ENCODE measurements around the gene NKPD1. TPM values are rescaled to one million over a fixed set of nuclear protein-coding genes. Genes with fewer than 3 reads are reported as not detected.
"Not testable (repeated sequence)": the region's sequence is repeated elsewhere in the genome, so short reads cannot be mapped to it uniquely, and the experiment has no call there.

NKPD1 gene
- total RNA-seq, 1 donor from 2014 or later, result 0.07 TPM

- H3K9me3 Mint-ChIP-seq, result no peaks in the 10 kb centered on the region
- DNase-seq (ENCODE audit: low spot score), result no peak
- H3K4me3 Mint-ChIP-seq (ENCODE audit: low read depth), result no peak overlapping the region
- intact Hi-C loops (cut with micrococcal nuclease), result no loop called here
- H3K36me3 Mint-ChIP-seq (ENCODE audit: low read depth), result no peaks in the 10 kb centered on the region
- peaks cover 11% of the 10 kb centered on the region for H3K4me1 Mint-ChIP-seq (ENCODE audit: low read depth)
- no peaks in the 10 kb centered on the region for H3K27me3 Mint-ChIP-seq (ENCODE audit: low read depth)
- H3K27ac Mint-ChIP-seq, result no peak overlapping the region
These were observed 35.4 kb downstream of the NKPD1 start for GRCh38 chr19:45125360-45125759.

DNA sequence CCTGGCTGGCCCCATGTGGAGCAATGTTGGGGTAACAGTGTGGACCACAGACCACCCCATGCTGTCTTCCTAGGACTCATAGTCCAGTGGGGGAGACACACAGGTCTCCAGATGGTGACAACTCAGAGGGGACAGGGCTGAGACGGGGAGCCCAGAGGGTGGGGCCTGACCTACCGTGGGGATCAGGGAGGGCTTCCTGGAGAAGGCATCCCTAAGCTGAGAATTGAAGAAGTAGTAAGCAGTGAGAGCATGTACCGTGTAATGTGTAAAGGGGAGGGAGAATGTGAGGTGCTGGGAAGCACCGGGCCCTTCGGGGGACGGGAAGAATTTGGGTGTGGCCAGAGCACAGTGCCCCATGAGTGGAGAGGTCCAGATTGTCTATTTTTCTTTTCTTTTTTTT, 36.8 kb downstream of the NKPD1 start:
- Mint-ChIP-seq H3K27ac (no peak overlapping the region), H3K27me3 (ENCODE audit: low read depth) (no peaks in the 10 kb centered on the region), H3K36me3 (ENCODE audit: low read depth) (no peaks in the 10 kb centered on the region), H3K4me1 (ENCODE audit: low read depth) (peaks cover 13% of the 10 kb centered on the region), H3K4me3 (ENCODE audit: low read depth) (no peak overlapping the region), H3K9me3 (no peaks in the 10 kb centered on the region)
- DNase-seq (ENCODE audit: low spot score), result no peak
- intact Hi-C loops (cut with micrococcal nuclease), result no loop called here

DNA sequence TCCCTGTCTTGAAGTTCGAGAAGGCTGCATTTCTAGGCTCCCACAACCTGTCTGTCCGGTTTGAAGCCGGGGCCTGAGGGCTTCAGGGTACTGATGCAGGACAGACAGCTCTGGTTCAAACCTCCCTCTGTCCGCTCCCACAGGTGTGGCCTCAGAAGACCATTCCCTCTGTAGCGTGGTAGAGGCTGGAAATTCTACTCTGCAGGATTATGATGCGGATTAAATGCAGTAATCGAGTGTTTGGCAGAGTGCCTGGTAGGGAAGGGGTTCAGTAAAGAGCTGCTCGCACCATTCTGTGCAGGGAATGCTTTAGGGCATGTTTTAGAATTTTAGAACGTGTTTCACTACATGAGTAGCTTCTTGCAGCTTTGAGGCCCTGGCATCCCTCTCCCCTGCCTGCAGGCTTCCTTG, 37.3 kb downstream of the NKPD1 start:
- Mint-ChIP-seq H3K4me3 (ENCODE audit: low read depth) (no peak overlapping the region), H3K36me3 (ENCODE audit: low read depth) (no peaks in the 10 kb centered on the region), H3K9me3 (no peaks in the 10 kb centered on the region), H3K4me1 (ENCODE audit: low read depth) (peaks cover 18% of the 10 kb centered on the region), H3K27ac (no peak overlapping the region), H3K27me3 (ENCODE audit: low read depth) (no peaks in the 10 kb centered on the region)
- DNase-seq (ENCODE audit: low spot score), result no peak
- intact Hi-C loops (cut with micrococcal nuclease), result no loop called here

DNA sequence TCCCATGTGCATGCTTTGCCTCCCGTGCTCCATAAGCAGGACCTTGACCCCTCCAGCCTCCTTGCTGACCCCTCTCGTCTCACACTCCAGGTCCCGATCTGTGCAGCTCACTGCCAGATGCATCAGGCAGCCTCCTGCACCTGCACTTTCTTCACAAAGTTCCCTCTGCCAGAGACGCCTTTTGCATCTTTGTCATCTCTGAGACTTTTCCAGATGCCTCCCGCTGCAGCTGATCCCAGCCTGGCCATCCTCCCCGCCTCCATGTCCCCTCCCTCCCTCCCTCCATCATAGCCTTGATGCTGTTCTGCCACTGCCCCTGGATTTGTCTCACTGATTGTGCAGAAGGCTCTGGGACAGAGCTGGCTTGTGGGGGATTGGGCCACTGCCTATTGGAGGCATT, 38.0 kb downstream of the NKPD1 start:
- Mint-ChIP-seq H3K9me3 (no peaks in the 10 kb centered on the region), H3K36me3 (ENCODE audit: low read depth) (no peaks in the 10 kb centered on the region), H3K4me1 (ENCODE audit: low read depth) (peaks cover 24% of the 10 kb centered on the region), H3K27me3 (ENCODE audit: low read depth) (no peaks in the 10 kb centered on the region), H3K4me3 (ENCODE audit: low read depth) (no peak overlapping the region), H3K27ac (no peak overlapping the region)
- intact Hi-C loops (cut with micrococcal nuclease), result no loop called here
- DNase-seq (ENCODE audit: low spot score), result no peak

- Mint-ChIP-seq H3K4me1 (ENCODE audit: low read depth) (peaks cover 33% of the 10 kb centered on the region), H3K27me3 (ENCODE audit: low read depth) (no peaks in the 10 kb centered on the region), H3K36me3 (ENCODE audit: low read depth) (no peaks in the 10 kb centered on the region), H3K27ac (no peak overlapping the region), H3K9me3 (no peaks in the 10 kb centered on the region), H3K4me3 (ENCODE audit: low read depth) (no peak overlapping the region)
- intact Hi-C loops (cut with micrococcal nuclease), result no loop called here
- DNase-seq (ENCODE audit: low spot score), result no peak
These were observed 38.9 kb downstream of the NKPD1 start for GRCh38 chr19:45121827-45122345.

GRCh38 chr19:45119582-45119981, 41.2 kb downstream of the NKPD1 start:
- Mint-ChIP-seq H3K27me3 (ENCODE audit: low read depth) (no peaks in the 10 kb centered on the region), H3K36me3 (ENCODE audit: low read depth) (no peaks in the 10 kb centered on the region), H3K4me3 (ENCODE audit: low read depth) (no peak overlapping the region), H3K9me3 (no peaks in the 10 kb centered on the region), H3K4me1 (ENCODE audit: low read depth) (peaks cover 49% of the 10 kb centered on the region), H3K27ac (no peak overlapping the region)
- no peak for DNase-seq (ENCODE audit: low spot score)
- intact Hi-C loops (cut with micrococcal nuclease), result loop anchor here (5.0 kb wide), 1 partner anchor 42 kb away; the partner anchor contains the start of genes GEMIN7 and ZNF296

DNA sequence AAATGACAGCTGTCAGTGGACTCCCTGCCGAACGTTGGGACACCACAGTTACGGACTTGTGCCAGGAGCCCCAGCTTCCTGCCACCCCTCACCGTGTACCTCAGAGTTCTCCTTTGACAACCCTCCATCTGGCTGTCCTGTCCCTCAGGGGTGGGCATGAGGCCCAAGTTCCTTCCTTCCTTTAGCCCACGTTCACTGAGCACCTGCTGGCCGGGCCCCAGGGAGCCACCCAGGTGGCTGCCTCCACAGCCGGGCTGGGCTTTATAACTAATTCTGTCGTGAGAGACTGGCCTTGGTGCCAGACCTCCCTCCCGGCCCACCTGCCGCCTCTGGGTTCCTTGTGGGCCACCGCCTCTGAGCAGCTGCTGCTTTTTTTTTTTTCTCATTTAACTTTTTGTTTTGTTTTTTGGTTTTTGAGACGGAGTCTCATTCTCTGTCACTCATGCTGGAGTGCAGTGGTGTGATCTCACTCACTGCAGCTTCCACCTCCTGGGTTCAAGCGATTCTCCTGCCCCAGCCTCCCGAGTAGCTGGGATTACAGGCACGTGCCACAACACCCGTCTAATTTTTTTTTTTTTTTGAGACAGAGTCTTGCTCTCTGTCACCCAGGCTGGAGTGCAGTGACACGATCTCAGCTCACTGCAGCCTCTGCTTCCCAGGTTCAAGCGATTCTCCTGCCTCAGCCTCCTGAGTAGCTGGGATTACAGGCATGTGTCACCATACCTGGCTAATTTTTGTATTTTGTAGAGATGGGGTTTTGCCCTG, 42.0 kb downstream of the NKPD1 start:
- H3K27ac Mint-ChIP-seq; DNase-seq (ENCODE audit: low spot score); H3K9me3 Mint-ChIP-seq; H3K36me3 Mint-ChIP-seq (ENCODE audit: low read depth); H3K27me3 Mint-ChIP-seq (ENCODE audit: low read depth): not testable (repeated sequence)
- Mint-ChIP-seq H3K4me1 (ENCODE audit: low read depth) (peaks cover 49% of the 10 kb centered on the region), H3K4me3 (ENCODE audit: low read depth) (peak overlapping the region; percentile 8)
- intact Hi-C loops (cut with micrococcal nuclease), result loop anchor here (5.0 kb wide), 1 partner anchor 41 kb away; the partner anchor contains the start of genes GEMIN7 and ZNF296

DNA sequence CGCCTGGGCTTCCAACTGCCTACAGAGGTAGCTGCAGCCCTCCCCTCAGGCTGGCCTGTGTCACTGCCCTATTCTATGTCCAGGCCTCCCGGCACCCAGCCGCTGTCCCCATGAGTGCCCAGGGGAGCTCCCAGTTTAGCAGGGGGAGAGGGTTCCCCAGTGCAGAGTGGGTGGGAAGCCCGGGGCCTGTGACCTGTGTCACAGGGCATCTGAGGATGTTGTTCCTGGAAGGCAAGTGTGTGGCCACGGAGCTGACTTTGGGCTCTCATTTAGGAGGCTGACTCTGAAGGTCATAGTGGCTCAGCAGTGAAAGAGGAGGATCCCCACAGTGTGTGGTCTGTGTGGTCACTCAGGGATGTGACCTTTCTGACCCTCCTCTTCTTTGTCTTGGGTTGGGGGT, 42.7 kb downstream of the NKPD1 start:
- no peaks in the 10 kb centered on the region for H3K9me3 Mint-ChIP-seq
- intact Hi-C loops (cut with micrococcal nuclease), result loop anchor here (5.0 kb wide), 1 partner anchor 41 kb away; the partner anchor contains the start of genes GEMIN7 and ZNF296
- H3K27ac Mint-ChIP-seq, result peak overlapping the region; percentile 28
- H3K27me3 Mint-ChIP-seq (ENCODE audit: low read depth), result no peaks in the 10 kb centered on the region
- peaks cover 49% of the 10 kb centered on the region for H3K4me1 Mint-ChIP-seq (ENCODE audit: low read depth)
- H3K36me3 Mint-ChIP-seq (ENCODE audit: low read depth), result no peaks in the 10 kb centered on the region
- no peak for DNase-seq (ENCODE audit: low spot score)
- H3K4me3 Mint-ChIP-seq (ENCODE audit: low read depth), result no peak overlapping the region

DNA sequence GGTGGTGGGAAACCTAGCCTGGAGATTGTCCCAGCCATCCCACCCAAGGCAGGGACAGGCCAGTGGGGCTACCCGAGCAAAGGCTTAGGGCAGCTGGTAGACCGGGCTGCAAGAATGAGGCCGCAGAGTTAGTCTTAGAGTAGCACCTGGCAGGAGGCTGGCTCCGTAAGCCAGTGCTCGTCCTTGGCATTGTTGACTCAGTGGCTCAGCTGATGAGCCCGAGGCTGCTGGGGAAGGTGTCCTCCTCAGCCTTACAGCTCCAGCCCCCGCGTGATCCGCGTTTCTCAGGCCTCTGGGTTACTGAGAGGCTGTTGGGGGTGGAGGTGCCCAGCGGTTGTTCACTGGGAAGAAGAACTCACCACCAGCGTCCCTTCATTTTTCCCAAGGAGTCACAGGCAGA, 43.1 kb downstream of the NKPD1 start:
- H3K4me3 Mint-ChIP-seq (ENCODE audit: low read depth), result no peak overlapping the region
- H3K4me1 Mint-ChIP-seq (ENCODE audit: low read depth), result peaks cover 49% of the 10 kb centered on the region
- peak overlapping the region; percentile 53 for H3K27ac Mint-ChIP-seq
- no peaks in the 10 kb centered on the region for H3K36me3 Mint-ChIP-seq (ENCODE audit: low read depth)
- no peaks in the 10 kb centered on the region for H3K9me3 Mint-ChIP-seq
- intact Hi-C loops (cut with micrococcal nuclease), result loop anchor here (5.0 kb wide), 1 partner anchor 40 kb away; the partner anchor contains the start of genes GEMIN7 and ZNF296
- DNase-seq (ENCODE audit: low spot score), result no peak
- H3K27me3 Mint-ChIP-seq (ENCODE audit: low read depth), result no peaks in the 10 kb centered on the region

GRCh38 chr19:45117167-45117594, 43.6 kb downstream of the NKPD1 start:
- H3K36me3 Mint-ChIP-seq (ENCODE audit: low read depth), result no peaks in the 10 kb centered on the region
- no peaks in the 10 kb centered on the region for H3K27me3 Mint-ChIP-seq (ENCODE audit: low read depth)
- peak overlapping the region; percentile 53 for H3K27ac Mint-ChIP-seq
- no peaks in the 10 kb centered on the region for H3K9me3 Mint-ChIP-seq
- intact Hi-C loops (cut with micrococcal nuclease), result loop anchor here (5.0 kb wide), 1 partner anchor 40 kb away; the partner anchor contains the start of genes GEMIN7 and ZNF296
- DNase-seq (ENCODE audit: low spot score), result peak; percentile 42
- peaks cover 49% of the 10 kb centered on the region for H3K4me1 Mint-ChIP-seq (ENCODE audit: low read depth)
- H3K4me3 Mint-ChIP-seq (ENCODE audit: low read depth), result no peak overlapping the region

DNA sequence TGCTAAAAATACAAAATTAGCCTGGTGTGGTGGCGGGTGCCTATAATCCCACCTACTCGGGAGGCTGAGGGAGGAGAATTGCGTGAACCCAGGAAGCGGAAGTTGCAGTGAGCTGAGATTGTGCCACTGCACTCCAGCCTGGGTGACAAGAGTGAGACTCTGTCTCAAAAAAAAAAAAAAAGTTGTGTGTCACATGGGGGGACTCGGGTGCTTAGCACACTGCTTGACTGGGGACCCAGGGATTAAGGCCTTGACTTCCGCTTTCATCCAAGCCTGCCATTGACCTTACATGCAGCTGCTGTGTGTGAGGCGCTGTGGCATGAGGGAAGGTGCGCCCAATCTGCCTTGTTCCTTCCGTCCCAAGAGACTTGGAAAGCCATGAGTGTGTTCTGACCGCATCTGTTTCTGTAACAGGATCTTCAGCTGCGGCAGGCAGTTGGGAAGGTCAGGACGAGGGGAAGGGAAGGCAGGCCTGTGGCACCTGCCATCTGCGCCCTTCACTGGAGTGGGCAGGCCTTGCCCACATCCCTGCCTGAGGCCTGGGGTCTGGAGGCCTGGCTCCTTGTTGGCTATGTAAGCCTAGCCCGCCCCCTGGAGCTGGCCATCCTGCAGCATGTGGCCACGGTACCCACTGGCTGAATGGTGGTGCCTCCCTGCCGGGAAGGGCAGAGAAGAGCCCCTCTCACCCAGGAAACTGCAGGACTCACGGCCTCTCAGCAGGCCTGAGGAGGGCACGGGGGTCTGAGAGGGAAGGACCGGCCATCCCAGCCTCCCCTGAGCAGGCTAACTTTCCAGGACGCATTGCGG, 44.8 kb downstream of the NKPD1 start:
- H3K27ac Mint-ChIP-seq, result peak overlapping the region; percentile 7
- H3K4me1 Mint-ChIP-seq (ENCODE audit: low read depth), result peaks cover 43% of the 10 kb centered on the region
- no peak overlapping the region for H3K4me3 Mint-ChIP-seq (ENCODE audit: low read depth)
- H3K36me3 Mint-ChIP-seq (ENCODE audit: low read depth), result no peaks in the 10 kb centered on the region
- no peak for DNase-seq (ENCODE audit: low spot score)
- no peaks in the 10 kb centered on the region for H3K9me3 Mint-ChIP-seq
- intact Hi-C loops (cut with micrococcal nuclease), result loop anchor here (5.0 kb wide), 1 partner anchor 39 kb away; the partner anchor contains the start of genes GEMIN7 and ZNF296
- H3K27me3 Mint-ChIP-seq (ENCODE audit: low read depth), result no peaks in the 10 kb centered on the region

GRCh38 chr19:45114116-45114515, 46.7 kb downstream of the NKPD1 start:
- Mint-ChIP-seq H3K36me3 (ENCODE audit: low read depth) (no peaks in the 10 kb centered on the region), H3K4me1 (ENCODE audit: low read depth) (peaks cover 44% of the 10 kb centered on the region), H3K27me3 (ENCODE audit: low read depth) (no peaks in the 10 kb centered on the region), H3K9me3 (no peaks in the 10 kb centered on the region), H3K4me3 (ENCODE audit: low read depth) (no peak overlapping the region), H3K27ac (no peak overlapping the region)
- intact Hi-C loops (cut with micrococcal nuclease), result no loop called here
- DNase-seq (ENCODE audit: low spot score), result no peak
